Raji (cell line): Measurements from ENCODE around the gene PSENEN.

Experiments
- POLR2A ChIP-seq: IDR thresholded peaks from 2 replicates; pipeline ENCODE4 v1.6.1; 2011; ENCODE audit warnings: low read depth, low read length, control low read depth; ENCODE audit not compliant: insufficient read depth

PSENEN gene

GRCh38 chr19:35715981-35716800 is 29.3 kb upstream of the PSENEN start:
- TF ChIP-seq POLR2A: peak; percentile 2; the same call in 1 of the 2 replicates

- TF ChIP-seq POLR2A: peak; percentile 88
Observed at GRCh38 chr19:35716801-35717664, 28.4 kb upstream of the PSENEN start.

DNA sequence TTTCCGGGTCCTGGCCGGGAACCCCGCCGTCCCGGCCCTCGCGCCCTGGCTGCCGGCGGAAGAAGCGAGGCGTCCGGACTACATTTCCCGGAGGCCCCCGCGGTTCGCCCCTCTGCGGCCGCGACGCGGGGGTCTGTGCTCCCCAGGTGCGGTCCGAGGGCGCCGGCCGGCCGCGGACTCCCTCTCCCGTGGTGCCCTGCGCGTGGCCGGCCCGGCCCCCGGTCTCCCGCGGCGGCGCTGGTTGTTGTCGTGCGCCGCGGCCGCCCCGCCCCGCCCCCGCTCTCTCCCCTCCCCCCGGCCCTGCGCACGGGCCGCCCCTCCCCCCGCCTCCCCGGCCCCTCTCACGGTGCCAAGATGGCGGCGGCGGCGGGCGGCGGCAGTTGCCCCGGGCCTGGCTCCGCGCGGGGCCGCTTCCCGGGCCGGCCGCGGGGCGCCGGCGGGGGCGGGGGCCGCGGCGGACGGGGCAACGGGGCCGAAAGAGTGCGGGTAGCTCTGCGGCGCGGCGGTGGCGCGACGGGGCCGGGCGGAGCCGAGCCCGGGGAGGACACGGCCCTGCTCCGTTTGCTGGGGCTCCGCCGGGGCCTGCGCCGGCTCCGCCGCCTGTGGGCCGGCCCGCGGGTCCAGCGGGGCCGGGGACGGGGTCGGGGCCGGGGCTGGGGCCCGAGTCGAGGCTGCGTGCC is 27.6 kb upstream of the PSENEN start, which contains the start of gene KMT2B:
TSS of gene KMT2B (plus strand) at position 339 of the 680 bp plus-strand sequence. CDS start at position 355, 16 bp downstream.
- TF ChIP-seq POLR2A: no peak

DNA sequence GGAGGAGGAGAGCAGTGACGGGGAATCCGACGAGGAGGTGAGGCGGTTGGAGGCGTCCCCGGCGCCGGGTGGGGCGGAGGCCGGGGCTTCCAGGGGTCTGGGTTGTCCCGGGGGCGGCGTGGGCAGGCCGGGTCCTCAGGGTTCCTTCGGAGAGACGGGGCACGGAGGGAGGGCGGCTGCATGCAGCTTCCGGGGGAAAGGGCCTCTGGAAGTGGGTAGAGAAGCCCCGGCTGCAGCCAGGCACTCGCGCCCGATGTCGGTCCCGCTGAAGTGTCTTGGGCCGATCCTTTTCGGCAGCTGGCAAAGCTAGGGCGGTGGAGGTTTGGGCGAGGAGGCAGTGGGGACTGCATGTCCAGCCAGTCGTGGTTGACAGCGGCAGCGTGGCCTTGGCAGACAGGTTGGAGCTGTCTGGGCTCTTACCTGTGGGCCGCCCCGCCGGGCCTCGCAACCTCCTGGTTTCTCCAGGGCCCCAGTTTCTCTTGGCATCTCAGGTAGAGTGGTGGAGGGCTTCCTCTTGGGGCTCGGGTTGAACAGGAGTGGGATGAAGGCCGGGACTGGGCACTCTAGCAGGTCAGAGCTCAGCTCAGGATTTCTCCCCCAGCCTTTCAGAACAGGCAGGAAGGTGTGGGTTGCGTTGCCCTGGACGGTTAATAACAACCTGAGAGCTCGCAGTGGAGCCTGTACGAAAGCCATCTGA is 27.0 kb upstream of the PSENEN start:
- TF ChIP-seq POLR2A: no peak

GRCh38 chr19:35719402-35720162 is 25.9 kb upstream of the PSENEN start:
- TF ChIP-seq POLR2A: no peak

DNA sequence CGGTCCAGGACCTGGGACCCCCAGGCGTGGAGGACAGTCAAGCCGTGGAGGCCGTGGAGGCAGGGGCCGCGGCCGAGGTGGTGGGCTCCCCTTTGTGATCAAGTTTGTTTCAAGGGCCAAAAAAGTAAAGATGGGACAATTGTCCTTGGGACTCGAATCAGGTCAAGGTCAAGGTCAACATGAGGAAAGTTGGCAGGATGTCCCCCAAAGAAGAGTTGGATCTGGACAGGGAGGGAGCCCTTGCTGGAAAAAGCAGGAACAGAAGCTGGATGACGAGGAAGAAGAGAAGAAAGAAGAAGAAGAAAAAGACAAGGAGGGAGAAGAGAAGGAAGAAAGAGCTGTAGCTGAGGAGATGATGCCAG is 25.3 kb upstream of the PSENEN start:
- TF ChIP-seq POLR2A: no peak

GRCh38 chr19:35720648-35721047 is 24.8 kb upstream of the PSENEN start:
- TF ChIP-seq POLR2A: no peak

- no peak for TF ChIP-seq POLR2A
Observed at GRCh38 chr19:35721374-35721773, 24.1 kb upstream of the PSENEN start.

GRCh38 chr19:35722461-35722860 is 23.0 kb upstream of the PSENEN start:
- TF ChIP-seq POLR2A: no peak

DNA sequence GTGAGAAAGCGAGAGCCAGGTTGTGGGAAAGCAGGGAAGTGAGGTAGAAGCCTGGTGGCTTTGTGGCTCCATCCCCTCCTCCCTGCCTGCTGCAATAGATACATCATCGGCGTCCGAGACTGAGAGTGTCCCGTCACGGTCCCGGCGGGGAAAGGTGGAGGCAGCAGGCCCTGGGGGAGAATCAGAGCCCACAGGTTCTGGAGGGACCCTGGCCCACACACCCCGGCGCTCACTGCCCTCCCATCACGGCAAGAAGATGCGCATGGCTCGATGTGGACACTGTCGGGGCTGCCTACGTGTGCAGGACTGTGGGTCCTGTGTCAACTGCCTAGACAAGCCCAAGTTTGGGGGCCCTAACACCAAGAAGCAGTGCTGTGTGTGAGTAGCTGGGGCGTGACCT is 22.6 kb upstream of the PSENEN start:
- TF ChIP-seq POLR2A: no peak

- no peak for TF ChIP-seq POLR2A
Observed at GRCh38 chr19:35723671-35724070, 21.8 kb upstream of the PSENEN start.

- no peak for TF ChIP-seq POLR2A
Observed at GRCh38 chr19:35724560-35724959, 20.9 kb upstream of the PSENEN start.

DNA sequence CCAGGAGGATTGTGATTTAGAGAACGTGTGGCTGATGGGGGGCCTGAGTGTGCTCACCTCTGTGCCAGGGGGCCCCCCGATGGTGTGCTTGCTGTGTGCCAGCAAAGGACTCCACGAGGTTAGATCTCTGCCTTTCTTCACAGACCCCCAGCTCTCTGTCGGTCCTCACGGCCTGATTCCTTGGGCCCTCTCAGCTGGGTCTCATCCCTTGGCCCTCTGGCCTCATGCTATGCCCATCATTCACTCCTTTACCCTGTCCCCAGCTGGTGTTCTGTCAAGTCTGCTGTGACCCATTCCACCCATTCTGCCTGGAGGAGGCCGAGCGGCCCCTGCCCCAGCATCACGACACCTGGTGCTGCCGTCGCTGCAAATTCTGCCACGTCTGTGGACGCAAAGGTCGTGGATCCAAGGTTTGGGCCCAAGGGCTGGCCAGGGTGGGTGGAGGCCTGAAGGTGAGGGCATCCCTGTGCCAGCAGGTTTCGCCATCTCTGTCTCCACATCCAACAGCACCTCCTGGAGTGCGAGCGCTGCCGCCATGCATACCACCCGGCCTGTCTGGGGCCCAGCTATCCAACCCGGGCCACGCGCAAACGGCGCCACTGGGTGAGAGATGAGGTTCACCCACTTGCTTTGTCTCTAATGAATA is 20.1 kb upstream of the PSENEN start:
- no peak for TF ChIP-seq POLR2A
